Measurements from ENCODE around the gene ALMS1.

Gene ALMS1

DNA sequence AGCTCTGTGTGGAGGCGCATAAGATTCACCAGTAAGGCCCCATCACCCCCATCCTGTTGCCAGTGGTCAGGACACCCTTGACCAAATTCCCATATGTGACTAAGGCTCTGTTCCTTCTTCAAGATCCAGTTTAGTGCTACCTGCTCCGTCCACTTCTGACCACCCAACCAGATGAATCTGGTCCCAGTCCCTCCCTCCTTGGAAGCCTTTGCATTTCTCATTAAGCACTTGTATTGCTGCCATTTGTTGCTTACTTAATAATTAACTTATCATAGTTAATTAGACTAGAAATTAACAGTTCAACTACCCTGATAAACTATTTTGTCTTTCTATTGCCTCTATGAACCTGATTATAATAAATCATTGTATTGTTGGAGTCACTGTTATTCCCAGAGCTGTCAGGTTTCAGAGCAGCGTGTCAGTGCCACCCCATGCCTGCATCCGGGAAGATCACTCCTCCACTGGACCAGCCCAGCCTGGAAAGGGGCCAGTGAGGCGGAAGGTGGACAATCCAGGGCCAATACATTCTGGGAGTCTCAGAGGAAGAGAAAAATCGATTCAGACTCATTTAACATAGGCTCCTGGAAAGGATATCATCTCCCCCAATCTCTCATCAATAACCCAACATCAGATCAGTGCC is 266.1 kb downstream of the ALMS1 start:
- no peak for DNase-seq (ENCODE audit: extremely low spot score, insufficient read length, low read depth)
- FAIRE-seq, result no peak

DNA sequence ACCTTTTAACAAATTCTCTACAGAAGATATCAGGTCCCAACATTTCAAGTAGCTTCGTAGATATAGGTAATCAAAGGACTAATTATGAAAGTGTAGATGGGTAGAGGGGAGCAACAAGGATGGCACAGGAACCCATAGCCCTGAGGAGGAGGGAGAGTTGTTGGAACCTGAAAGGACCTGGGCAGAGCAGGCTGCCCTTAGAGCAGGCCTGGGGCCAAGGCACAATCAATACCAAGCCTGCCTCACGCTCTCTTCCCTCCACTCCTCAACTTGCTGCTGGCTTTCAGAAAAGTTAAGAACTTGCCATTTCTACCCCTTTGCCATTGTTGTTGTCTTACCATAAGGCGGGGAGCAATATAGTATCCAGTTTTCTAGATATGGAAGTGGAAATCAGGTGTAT is 266.7 kb downstream of the ALMS1 start:
- no peak for DNase-seq (ENCODE audit: extremely low spot score, insufficient read length, low read depth)
- no peak for FAIRE-seq

GRCh38 chr2:73654175-73654574 is 268.5 kb downstream of the ALMS1 start:
- no peak for DNase-seq (ENCODE audit: extremely low spot score, insufficient read length, low read depth)
- no peak for FAIRE-seq
